Stomach (tissue), 9 donors: ENCODE results near the gene GNG4. TPM values are rescaled to one million over a fixed set of nuclear protein-coding genes. Genes with fewer than 3 reads are reported as not detected.

Source experiments
- DNase-seq, 2 donors: peaks; one replicate each; pipeline versions ENCODE4 v3.0.0 to v3.0.0-alpha.2; 2013 to 2019
- H3K27ac ChIP-seq, 5 donors: fragments of 200-600 bp in 4 of 5; sonication (generic) in 4 of 5; one replicate each; pipeline ENCODE4 v1.5.1; 2013 to 2019; ENCODE audit warnings: mild to moderate bottlenecking in 1 of 5, moderate library complexity in 1 of 5
- H3K27me3 ChIP-seq, 3 donors: fragments of 200-600 bp; sonication (generic); one replicate each; pipeline ENCODE4 v1.5.1; 2017 to 2019; ENCODE audit warnings: mixed run types in 1 of 3
- H3K36me3 ChIP-seq, 4 donors: fragments of 200-600 bp; sonication (generic); 1 replicate in 3 of 4; 2 replicates in 1 of 4; pipeline ENCODE4 v1.5.1; 2016 to 2019
- H3K4me1 ChIP-seq, 4 donors: fragments of 200-600 bp; sonication (generic); one replicate each; pipeline ENCODE4 v1.5.1; 2016 to 2019
- H3K4me3 ChIP-seq, 4 donors: fragments of 200-600 bp; sonication (generic) in 3 of 4; one replicate each; pipeline ENCODE4 v1.5.1; 2016 to 2019; ENCODE audit warnings: mild to moderate bottlenecking in 1 of 4
- H3K9me3 ChIP-seq, 4 donors: fragments of 200-600 bp; sonication (generic); one replicate each; pipeline ENCODE4 v1.5.1; 2016 to 2019
- CTCF ChIP-seq, 7 experiments: fragments of 450-650 bp in 4 of 7; fragments of 200-600 bp in 3 of 7; sonication (generic) in 3 of 7; IDR thresholded peaks; one replicate each; pipeline ENCODE4 v1.5.1; 2016 to 2019; ENCODE audit warnings: antibody characterized with exemption in 7 of 7, control low read depth in 2 of 7, mild to moderate bottlenecking in 1 of 7
- EP300 ChIP-seq: sonication (generic); formaldehyde crosslinking; IDR thresholded peaks from one replicate; pipeline ENCODE4 v1.6.1; 2017; ENCODE audit warnings: antibody characterized with exemption
- POLR2A ChIP-seq, 4 donors: fragments of 450-650 bp; IDR thresholded peaks; one replicate each; pipeline ENCODE4 v1.6.1; 2016; ENCODE audit warnings: antibody characterized with exemption in 4 of 4, control low read depth in 2 of 4, mild to moderate bottlenecking in 1 of 4, moderate library complexity in 1 of 4
- POLR2AphosphoS5 ChIP-seq, 3 donors: sonication (generic); formaldehyde crosslinking; IDR thresholded peaks; one replicate each; pipeline ENCODE4 v1.6.1; 2016; ENCODE audit warnings: antibody characterized with exemption in 3 of 3
- WGBS, 5 donors: extraction: QIAGEN DNeasy Blood & Tissue Kit in 3 of 5; methylation state at CpG; one replicate each; pipeline versions ENCODE4 v1.1.5 to v1.1.7; 2013 to 2018; 5-methylcytosine and 5-hydroxymethylcytosine counted together
- intact Hi-C: fragments of 100-400 bp; cut with DNase I; formaldehyde crosslinking; loops from one replicate; pipeline ENCODE4 v1.15.1; 2023; ENCODE audit warnings: low total_unique reads
- polyA plus RNA-seq, 3 donors: library from polyadenylated mRNA; stranded (reverse); fragments of 200-250 nt; gene quantifications; one replicate each; pipeline ENCODE4 v1.2.3, GENCODE V29; 2013
- total RNA-seq, 5 donors: library from RNA; depleted of rRNA; stranded (reverse); fragments of >200 nt; gene quantifications; one replicate each; pipeline versions ENCODE4 v1.1.0 to v1.2.3, GENCODE V29; 2014 to 2016
- donor health status: healthy with polysubstance abuse.
- donor health status: Bipolar disorder and iron deficiency.
- donor health status: healthy.

The GNG4 gene
- total and polyA plus RNA-seq, 8 donors: 0.58 to 5.1 (median 1.4) TPM; not detected in 1

- intact Hi-C loops: no loop called here
- no peaks in the 10 kb centered on the region for H3K4me1 ChIP-seq
- no peak overlapping the region for H3K27ac ChIP-seq
- TF ChIP-seq POLR2AphosphoS5 (IDR thresholded peaks at IDR 0.05) (no peak), POLR2A (IDR thresholded peaks at IDR 0.05) (no peak), EP300 (no peak), CTCF (IDR thresholded peaks at IDR 0.05) (no peak)
- H3K4me3 ChIP-seq: no peak overlapping the region
- H3K36me3 ChIP-seq: no peaks in the 10 kb centered on the region
- 88 to 94% (median 93%) methylated on average over 6 to 9 of the region's 9 CpGs for WGBS, 5 donors
- peaks cover 0 to 23% (median 0%) of the 10 kb centered on the region in 3 donors for H3K27me3 ChIP-seq
- DNase-seq: no peak
- H3K9me3 ChIP-seq: peaks cover 0 to 6% (median 2%) of the 10 kb centered on the region in 4 donors
These were observed 61.4 kb downstream of the GNG4 start for GRCh38 chr1:235588156-235588555.

DNA sequence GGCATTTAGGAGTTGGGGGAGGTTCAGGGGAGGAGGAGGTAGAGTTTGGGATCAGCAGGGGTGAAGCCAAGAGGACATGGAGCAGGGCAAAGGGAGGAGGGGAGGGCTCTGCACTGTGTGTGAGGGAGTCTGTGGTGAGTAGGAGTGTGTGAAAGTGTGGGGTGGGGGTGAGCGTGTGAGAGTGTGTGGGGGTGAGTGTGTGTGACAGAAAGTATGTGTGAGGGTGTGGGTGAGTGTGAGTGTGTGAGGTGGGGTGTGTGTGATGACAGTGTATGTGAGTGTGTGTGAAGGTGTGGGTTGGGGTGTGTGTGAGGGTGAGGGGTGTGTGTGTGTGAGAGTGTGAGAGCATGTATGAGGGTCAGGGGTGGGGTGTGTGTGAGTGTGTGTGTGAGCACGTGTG lies 62.6 kb downstream of the GNG4 start:
- Histone ChIP-seq H3K27me3 (peaks cover 0 to 23% (median 0%) of the 10 kb centered on the region in 3 donors), H3K4me1 (no peaks in the 10 kb centered on the region), H3K27ac (no peak overlapping the region), H3K4me3 (no peak overlapping the region), H3K9me3 (peaks cover 0 to 6% (median 2%) of the 10 kb centered on the region in 4 donors), H3K36me3 (no peaks in the 10 kb centered on the region)
- TF ChIP-seq CTCF (IDR thresholded peaks at IDR 0.05) (no peak), POLR2A (IDR thresholded peaks at IDR 0.05) (no peak), POLR2AphosphoS5 (IDR thresholded peaks at IDR 0.05) (no peak)
- intact Hi-C loops: no loop called here
- no peak for DNase-seq
- 86 to 97% (median 93%) methylated on average over 2 of the region's 2 CpGs for WGBS, 5 donors

GRCh38 chr1:235586413-235586812 lies 63.2 kb downstream of the GNG4 start:
- Histone ChIP-seq H3K27me3 (peaks cover 0 to 22% (median 0%) of the 10 kb centered on the region in 3 donors), H3K27ac (no peak overlapping the region), H3K4me1 (no peaks in the 10 kb centered on the region), H3K9me3 (peaks cover 0 to 6% (median 2%) of the 10 kb centered on the region in 4 donors), H3K36me3 (no peaks in the 10 kb centered on the region), H3K4me3 (no peak overlapping the region)
- no peak for DNase-seq
- 57 to 84% (median 81%) methylated on average over 3 to 5 of the region's 5 CpGs for WGBS, 5 donors
- TF ChIP-seq POLR2AphosphoS5 (IDR thresholded peaks at IDR 0.05) (no peak), CTCF (IDR thresholded peaks at IDR 0.05) (no peak), POLR2A (IDR thresholded peaks at IDR 0.05) (no peak), EP300 (no peak)
- intact Hi-C loops: no loop called here

DNA sequence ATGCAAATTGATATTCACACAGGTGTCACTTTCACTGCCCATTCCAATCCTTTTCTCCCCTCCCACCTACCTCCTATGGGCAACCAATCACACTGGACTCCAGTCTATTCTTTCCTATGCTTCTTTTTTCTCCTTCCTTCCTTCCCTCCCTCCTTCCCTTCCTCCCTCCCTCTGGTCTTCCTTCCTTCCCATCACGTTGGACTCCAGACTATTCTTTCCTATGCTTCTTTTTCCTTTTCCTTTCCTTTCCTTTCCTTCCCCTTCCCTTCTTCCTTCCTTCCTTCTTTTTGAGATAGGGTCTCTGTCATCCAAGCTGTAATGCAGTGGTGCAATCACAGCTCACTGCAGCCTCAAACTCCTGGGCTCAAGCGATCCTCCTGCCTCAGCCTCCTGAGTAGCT lies 64.6 kb downstream of the GNG4 start:
- H3K36me3 ChIP-seq: no peaks in the 10 kb centered on the region
- intact Hi-C loops: no loop called here
- 68 to 80% (median 75%) methylated on average over 2 of the region's 2 CpGs for WGBS, 5 donors
- DNase-seq: no peak
- no peak overlapping the region for H3K4me3 ChIP-seq
- no peak overlapping the region for H3K27ac ChIP-seq
- H3K4me1 ChIP-seq: no peaks in the 10 kb centered on the region
- peaks cover 0 to 6% (median 2%) of the 10 kb centered on the region in 4 donors for H3K9me3 ChIP-seq
- TF ChIP-seq CTCF (IDR thresholded peaks at IDR 0.05) (no peak), EP300 (no peak), POLR2AphosphoS5 (IDR thresholded peaks at IDR 0.05) (no peak), POLR2A (IDR thresholded peaks at IDR 0.05) (no peak)
- H3K27me3 ChIP-seq: peaks cover 0 to 16% (median 0%) of the 10 kb centered on the region in 3 donors
